CD14-positive monocyte (primary cell): ENCODE results near the gene SLC4A3. TPM values are rescaled to one million over a fixed set of nuclear protein-coding genes. Genes with fewer than 3 reads are reported as not detected.

Experiments used
- DNase-seq, 3 donors: peaks; one replicate each; pipeline ENCODE4 v3.0.0-alpha.2; 2011 to 2022
- H2AFZ ChIP-seq: 2 replicates; pipeline ENCODE4 v1.6.0; 2012; ENCODE audit warnings: mild to moderate bottlenecking, low read depth, low read length, inconsistent platforms; ENCODE audit not compliant: insufficient read depth, poor library complexity, severe bottlenecking
- H3K27ac ChIP-seq, 2 donors: 1 replicate in 1 of 2; 2 replicates in 1 of 2; pipeline ENCODE4 v1.5.1; 2012 to 2013; ENCODE audit warnings: low read length in 2 of 2, control low read depth in 1 of 2, inconsistent platforms in 1 of 2, low read depth in 1 of 2, mild to moderate bottlenecking in 1 of 2
- H3K27me3 ChIP-seq, 2 donors: one replicate each; pipeline versions ENCODE4 v1.6.0 to v1.6.1; 2011 to 2013; ENCODE audit warnings: low read length in 2 of 2; ENCODE audit not compliant: control insufficient read depth in 2 of 2, insufficient read depth in 2 of 2
- H3K36me3 ChIP-seq, 2 donors: replicated peaks in 1 of 2; 1 replicate in 1 of 2; 2 replicates in 1 of 2; pipeline versions ENCODE4 v1.5.1 to v1.6.1; 2012 to 2013; ENCODE audit warnings: low read length in 2 of 2, control low read depth in 1 of 2, inconsistent platforms in 1 of 2, mild to moderate bottlenecking in 1 of 2; ENCODE audit not compliant: insufficient read depth in 2 of 2, control insufficient read depth in 1 of 2
- H3K4me1 ChIP-seq, 2 donors: 1 replicate in 1 of 2; 2 replicates in 1 of 2; pipeline versions ENCODE4 v1.5.1 to v1.6.1; 2012 to 2013; ENCODE audit warnings: low read length in 2 of 2, control low read depth in 1 of 2, inconsistent platforms in 1 of 2, mild to moderate bottlenecking in 1 of 2, moderate library complexity in 1 of 2; ENCODE audit not compliant: insufficient read depth in 2 of 2, control insufficient read depth in 1 of 2
- H3K4me2 ChIP-seq: replicated peaks from 2 replicates; pipeline ENCODE3; 2012; ENCODE audit warnings: low read length, moderate library complexity, mild to moderate bottlenecking; ENCODE audit not compliant: poor library complexity, severe bottlenecking; ENCODE audit errors: extremely low read depth
- H3K4me3 ChIP-seq, 3 experiments: fragments of 200-600 bp in 1 of 3; sonication (generic) in 1 of 3; replicated peaks in 1 of 3; 1 replicate in 2 of 3; 2 replicates in 1 of 3; pipeline ENCODE4 v1.5.1; 2011 to 2013; ENCODE audit warnings: low read length in 3 of 3, mild to moderate bottlenecking in 3 of 3, control low read depth in 2 of 3, low read depth in 2 of 3, inconsistent platforms in 1 of 3, moderate library complexity in 1 of 3
- H3K79me2 ChIP-seq: 2 replicates; pipeline ENCODE4 v1.6.0; 2012; ENCODE audit warnings: mild to moderate bottlenecking, control low read depth, inconsistent platforms, low read length, moderate library complexity; ENCODE audit not compliant: insufficient read depth
- H3K9ac ChIP-seq: 2 replicates; pipeline ENCODE4 v1.6.0; 2017; ENCODE audit warnings: low read length, mild to moderate bottlenecking; ENCODE audit not compliant: insufficient read depth, poor library complexity, severe bottlenecking
- H3K9me3 ChIP-seq, 2 donors: replicated peaks in 1 of 2; 1 replicate in 1 of 2; 2 replicates in 1 of 2; pipeline versions ENCODE4 v1.5.1 to v1.6.1; 2012 to 2013; ENCODE audit warnings: low read length in 2 of 2, control low read depth in 1 of 2; ENCODE audit not compliant: control insufficient read depth in 1 of 2, insufficient read depth in 1 of 2
- H4K20me1 ChIP-seq: 2 replicates; pipeline ENCODE4 v1.6.0; 2012; ENCODE audit warnings: mild to moderate bottlenecking, low read length, control low read depth, moderate library complexity; ENCODE audit not compliant: insufficient read depth
- H3K27ac Mint-ChIP-seq, 7 donors: one replicate each; pipeline ENCODE4 v1.8.0; 2020; ENCODE audit warnings: mild to moderate bottlenecking in 7 of 7, mixed read lengths in 7 of 7, moderate library complexity in 6 of 7, inconsistent platforms in 2 of 7
- H3K27me3 Mint-ChIP-seq, 3 donors: one replicate each; pipeline ENCODE4 v1.8.0; 2021 to 2022; ENCODE audit warnings: low read depth in 3 of 3, mild to moderate bottlenecking in 3 of 3, mixed read lengths in 3 of 3, moderate library complexity in 3 of 3, inconsistent platforms in 1 of 3
- H3K36me3 Mint-ChIP-seq, 2 donors: one replicate each; pipeline ENCODE4 v1.8.0; 2020; ENCODE audit warnings: mixed read lengths in 2 of 2, inconsistent platforms in 1 of 2, mild to moderate bottlenecking in 1 of 2
- H3K4me1 Mint-ChIP-seq: one replicate; pipeline ENCODE4 v1.8.0; 2020; ENCODE audit warnings: mild to moderate bottlenecking, mixed read lengths
- H3K4me3 Mint-ChIP-seq, 2 donors: one replicate each; pipeline ENCODE4 v1.8.0; 2020; ENCODE audit warnings: mild to moderate bottlenecking in 2 of 2, mixed read lengths in 2 of 2, moderate library complexity in 1 of 2
- H3K9me3 Mint-ChIP-seq, 7 donors: one replicate each; pipeline ENCODE4 v1.8.0; 2020 to 2022; ENCODE audit warnings: mixed read lengths in 7 of 7, mild to moderate bottlenecking in 6 of 7, moderate library complexity in 6 of 7, inconsistent platforms in 2 of 7
- WGBS: methylation state at CpG from one replicate; pipeline ENCODE4 v1.1.5; 2013; ENCODE audit warnings: missing lambda C conversion rate; ENCODE audit not compliant: insufficient coverage; 5-methylcytosine and 5-hydroxymethylcytosine counted together
- intact Hi-C, 2 donors: fragments of 100-400 bp; cut with micrococcal nuclease; formaldehyde crosslinking; loops; one replicate each; pipeline versions ENCODE4 v1.15.0 to v1.15.1; 2023
- polyA plus RNA-seq, 3 donors: library from polyadenylated mRNA; depleted of rRNA in 1 of 3; unstranded in 2 of 3; stranded (reverse) in 1 of 3; fragments of 300-500 nt in 2 of 3; fragments of >200 nt in 1 of 3; fragmentation: Illumina TruSeq in 2 of 3; gene quantifications; 1 replicate in 2 of 3; 2 replicates in 1 of 3; pipeline ENCODE4 v1.2.3, GENCODE V29; 2012 to 2021
- TF ChIP-seq, protein P1 (sequence below): fragments of 200-600 bp; IDR thresholded peaks from one replicate; pipeline ENCODE4 v1.8.0; 2022; ENCODE audit warnings: antibody characterized with exemption, mild to moderate bottlenecking

SLC4A3 gene
- polyA plus RNA-seq, 3 donors, result 0.31 TPM; not detected in 2

DNA sequence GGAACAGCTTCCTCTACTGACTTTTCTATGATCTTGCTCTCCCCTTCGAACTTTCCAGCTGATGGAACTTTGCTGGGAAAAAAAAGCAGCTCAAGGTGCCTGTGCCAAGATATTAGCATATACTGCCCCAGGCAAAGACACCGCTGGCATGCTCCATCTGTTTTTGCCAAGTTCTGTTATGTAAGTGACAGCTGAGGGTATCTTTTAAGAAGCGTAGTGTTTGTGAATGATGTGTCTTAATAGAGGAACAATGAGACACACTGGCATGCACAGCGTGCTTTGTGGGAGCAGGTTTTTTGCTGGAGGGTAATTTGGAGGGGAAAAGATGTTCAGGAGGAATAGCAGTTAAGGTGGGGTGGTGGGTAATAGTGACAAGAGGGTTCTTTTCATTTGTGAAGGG is 47.8 kb downstream of the SLC4A3 start:
- Mint-ChIP-seq H3K4me1 (no peaks in the 10 kb centered on the region), H3K27ac (no peak overlapping the region), H3K36me3 (no peaks in the 10 kb centered on the region), H3K4me3 (no peak overlapping the region), H3K9me3 (peaks cover 0 to 5% (median 0%) of the 10 kb centered on the region in 7 donors), H3K27me3 (peaks cover 2 to 18% (median 8%) of the 10 kb centered on the region in 3 donors)
- no peaks in the 10 kb centered on the region for H4K20me1 ChIP-seq
- no peaks in the 10 kb centered on the region for H3K4me1 ChIP-seq
- 88% methylated on average over 2 of the region's 4 CpGs for WGBS
- no peaks in the 10 kb centered on the region for H3K79me2 ChIP-seq
- intact Hi-C loops, result no loop called here
- DNase-seq, result no peak
- H3K27me3 ChIP-seq, result no peaks in the 10 kb centered on the region
- H3K36me3 ChIP-seq, result no peaks in the 10 kb centered on the region
- H3K9ac ChIP-seq, result no peak overlapping the region
- H3K4me2 ChIP-seq, result no peak overlapping the region
- no peak overlapping the region for H3K27ac ChIP-seq
- no peaks in the 10 kb centered on the region for H3K9me3 ChIP-seq
- no peak overlapping the region for H3K4me3 ChIP-seq
- no peak overlapping the region for H2AFZ ChIP-seq
- TF ChIP-seq, protein P1, sequence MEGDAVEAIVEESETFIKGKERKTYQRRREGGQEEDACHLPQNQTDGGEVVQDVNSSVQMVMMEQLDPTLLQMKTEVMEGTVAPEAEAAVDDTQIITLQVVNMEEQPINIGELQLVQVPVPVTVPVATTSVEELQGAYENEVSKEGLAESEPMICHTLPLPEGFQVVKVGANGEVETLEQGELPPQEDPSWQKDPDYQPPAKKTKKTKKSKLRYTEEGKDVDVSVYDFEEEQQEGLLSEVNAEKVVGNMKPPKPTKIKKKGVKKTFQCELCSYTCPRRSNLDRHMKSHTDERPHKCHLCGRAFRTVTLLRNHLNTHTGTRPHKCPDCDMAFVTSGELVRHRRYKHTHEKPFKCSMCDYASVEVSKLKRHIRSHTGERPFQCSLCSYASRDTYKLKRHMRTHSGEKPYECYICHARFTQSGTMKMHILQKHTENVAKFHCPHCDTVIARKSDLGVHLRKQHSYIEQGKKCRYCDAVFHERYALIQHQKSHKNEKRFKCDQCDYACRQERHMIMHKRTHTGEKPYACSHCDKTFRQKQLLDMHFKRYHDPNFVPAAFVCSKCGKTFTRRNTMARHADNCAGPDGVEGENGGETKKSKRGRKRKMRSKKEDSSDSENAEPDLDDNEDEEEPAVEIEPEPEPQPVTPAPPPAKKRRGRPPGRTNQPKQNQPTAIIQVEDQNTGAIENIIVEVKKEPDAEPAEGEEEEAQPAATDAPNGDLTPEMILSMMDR, result no peak

DNA sequence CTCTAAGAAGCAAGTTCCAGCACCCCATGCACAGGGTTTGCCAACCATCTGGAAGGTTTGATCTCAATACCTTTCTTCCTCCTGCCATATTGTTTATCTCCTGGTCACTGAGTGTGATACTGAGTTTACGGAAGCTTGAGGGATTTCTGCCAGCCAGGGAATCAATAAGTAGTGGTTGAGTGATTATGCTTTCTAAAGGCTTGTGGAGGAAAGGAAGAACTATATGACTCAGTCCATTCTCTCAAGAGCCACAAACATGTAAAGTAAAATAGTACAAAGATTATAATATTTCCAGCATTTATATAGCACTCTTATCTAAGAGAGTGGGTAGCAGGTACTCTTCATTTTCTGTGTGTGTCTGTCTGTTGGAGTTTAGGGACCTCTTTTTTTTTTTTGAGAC is 49.2 kb downstream of the SLC4A3 start:
- H3K4me3 Mint-ChIP-seq, result no peak overlapping the region
- intact Hi-C loops, result no loop called here
- H3K4me2 ChIP-seq, result no peak overlapping the region
- peaks cover 0 to 3% of the 10 kb centered on the region in 2 donors for H3K9me3 ChIP-seq
- H3K27me3 Mint-ChIP-seq, result peaks cover 4 to 15% (median 6%) of the 10 kb centered on the region in 3 donors
- no peaks in the 10 kb centered on the region for H3K4me1 ChIP-seq
- H3K36me3 Mint-ChIP-seq, result no peaks in the 10 kb centered on the region
- no peak overlapping the region for H3K27ac Mint-ChIP-seq
- no peak overlapping the region for H3K9ac ChIP-seq
- no CpG with 5 or more reads among the region's 1 CpG for WGBS
- no peaks in the 10 kb centered on the region for H3K4me1 Mint-ChIP-seq
- H3K27me3 ChIP-seq, result no peaks in the 10 kb centered on the region
- no peaks in the 10 kb centered on the region for H4K20me1 ChIP-seq
- TF ChIP-seq, protein P1, result no peak
- H3K4me3 ChIP-seq, result no peak overlapping the region
- H3K36me3 ChIP-seq, result no peaks in the 10 kb centered on the region
- H3K27ac ChIP-seq, result no peak overlapping the region
- H3K79me2 ChIP-seq, result no peaks in the 10 kb centered on the region
- H3K9me3 Mint-ChIP-seq, result peaks cover 0 to 9% (median 4%) of the 10 kb centered on the region in 7 donors
- DNase-seq, result no peak
- no peak overlapping the region for H2AFZ ChIP-seq
